B cell (primary cell): ENCODE measurements around the gene SLC25A21. TPM values are rescaled to one million over a fixed set of nuclear protein-coding genes. Genes with fewer than 3 reads are reported as not detected.

Source experiments
- ATAC-seq: fragments of 200-7000 bp; cut with Tn5 transposase; one replicate; pipeline ENCODE4 v1.10.0; 2021; ENCODE audit warnings: low read depth, mild to moderate bottlenecking, moderate number of reproducible peaks, moderate library complexity
- CTCF ChIA-PET: fragments of 350-600 bp; sonication (Branson Sonifier 250); formaldehyde crosslinking; loops from one replicate; lab custom pipeline; 2021; ENCODE audit warnings: antibody characterized with exemption, inconsistent platforms; lab: Charles Lee
- POLR2A ChIA-PET: fragments of 350-600 bp; sonication (Branson Sonifier 250); formaldehyde crosslinking; loops from one replicate; lab custom pipeline; 2021; ENCODE audit warnings: antibody characterized with exemption; lab: Charles Lee
- DNase-seq: peaks from one replicate; pipeline ENCODE4 v3.0.0; 2013
- H2AFZ ChIP-seq: 2 replicates; pipeline ENCODE4 v1.6.1; 2012; ENCODE audit warnings: mild to moderate bottlenecking, low read depth, low read length; ENCODE audit not compliant: insufficient read depth, poor library complexity, severe bottlenecking
- H3K27ac ChIP-seq, 2 donors: 1 replicate in 1 of 2; 2 replicates in 1 of 2; pipeline ENCODE4 v1.5.1; 2012 to 2013; ENCODE audit warnings: low read length in 2 of 2, mild to moderate bottlenecking in 2 of 2, moderate library complexity in 1 of 2
- H3K27me3 ChIP-seq, 4 experiments: fragments of 200-600 bp in 1 of 4; sonication (generic) in 1 of 4; replicated peaks in 1 of 4; 1 replicate in 2 of 4; 2 replicates in 2 of 4; pipeline versions ENCODE4 v1.6.1 to v1.7.0; 2013 to 2016; ENCODE audit warnings: low read length in 3 of 4, mild to moderate bottlenecking in 2 of 4, mixed read lengths in 1 of 4, moderate library complexity in 1 of 4; ENCODE audit not compliant: insufficient read depth in 4 of 4, control insufficient read depth in 3 of 4; ENCODE audit errors: control extremely low read depth in 1 of 4
- H3K36me3 ChIP-seq, 2 experiments: replicated peaks in 1 of 2; 1 replicate in 1 of 2; 2 replicates in 1 of 2; pipeline versions ENCODE4 v1.6.1 to v1.7.1; 2013; ENCODE audit warnings: low read length in 1 of 2; ENCODE audit not compliant: insufficient read depth in 2 of 2, control insufficient read depth in 1 of 2; ENCODE audit errors: control extremely low read depth in 1 of 2, extremely low read depth in 1 of 2
- H3K4me1 ChIP-seq, 2 donors: fragments of 200-600 bp in 1 of 2; sonication (generic) in 1 of 2; 1 replicate in 1 of 2; 2 replicates in 1 of 2; pipeline versions ENCODE4 v1.5.1 to v1.6.1; 2013 to 2017; ENCODE audit warnings: low read length in 2 of 2; ENCODE audit not compliant: control insufficient read depth in 2 of 2, insufficient read depth in 2 of 2
- H3K4me2 ChIP-seq: replicated peaks from 2 replicates; pipeline ENCODE3; 2012; ENCODE audit warnings: mild to moderate bottlenecking, low read depth, low read length; ENCODE audit not compliant: poor library complexity, severe bottlenecking
- H3K4me3 ChIP-seq, 5 experiments: fragments of 200-600 bp in 1 of 5; sonication (generic) in 1 of 5; 1 replicate in 3 of 5; 2 replicates in 2 of 5; pipeline versions ENCODE4 v1.5.1 to v1.7.0; 2011 to 2016; ENCODE audit warnings: low read length in 4 of 5, mild to moderate bottlenecking in 4 of 5, low read depth in 2 of 5, control low read depth in 1 of 5, moderate library complexity in 1 of 5; ENCODE audit not compliant: insufficient read depth in 1 of 5; ENCODE audit errors: control extremely low read depth in 1 of 5, extremely low read depth in 1 of 5
- H3K79me2 ChIP-seq: fragments of 200-600 bp; sonication (generic); one replicate; pipeline ENCODE4 v1.6.0; 2016; ENCODE audit warnings: low read length; ENCODE audit not compliant: control insufficient read depth, insufficient read depth
- H3K9ac ChIP-seq: fragments of 200-600 bp; sonication (generic); 2 replicates; pipeline ENCODE4 v1.6.1; 2017; ENCODE audit warnings: mild to moderate bottlenecking, low read length, moderate library complexity
- H3K9me3 ChIP-seq, 3 donors: one replicate each; pipeline versions ENCODE4 v1.6.1 to v1.7.1; 2013; ENCODE audit warnings: low read length in 2 of 3; ENCODE audit not compliant: control insufficient read depth in 2 of 3, insufficient read depth in 1 of 3; ENCODE audit errors: control extremely low read depth in 1 of 3
- H4K20me1 ChIP-seq: 2 replicates; pipeline ENCODE4 v1.6.0; 2012; ENCODE audit warnings: mild to moderate bottlenecking, low read length; ENCODE audit not compliant: insufficient read depth, control insufficient read depth, poor library complexity, severe bottlenecking
- H3K27ac Mint-ChIP-seq: one replicate; pipeline ENCODE4 v1.8.0; 2021; ENCODE audit warnings: mixed read lengths
- H3K27me3 Mint-ChIP-seq: one replicate; pipeline ENCODE4 v1.8.0; 2021; ENCODE audit warnings: mixed read lengths
- H3K4me1 Mint-ChIP-seq: one replicate; pipeline ENCODE4 v1.8.0; 2021; ENCODE audit warnings: mixed read lengths
- H3K4me3 Mint-ChIP-seq: one replicate; pipeline ENCODE4 v1.8.0; 2021; ENCODE audit warnings: mixed read lengths
- H3K9me3 Mint-ChIP-seq: one replicate; pipeline ENCODE4 v1.8.0; 2022; ENCODE audit warnings: mixed read lengths; ENCODE audit not compliant: insufficient read depth
- CTCF ChIP-seq: fragments of 200-600 bp; IDR thresholded peaks from one replicate; pipeline ENCODE4 v1.8.0; 2022; ENCODE audit warnings: antibody characterized with exemption, mild to moderate bottlenecking
- EZH2 ChIP-seq: IDR thresholded peaks from 2 replicates; pipeline ENCODE4 v1.6.1; 2012; ENCODE audit warnings: borderline replicate concordance, low read depth, mild to moderate bottlenecking, moderate library complexity, low read length; ENCODE audit not compliant: insufficient read depth, poor library complexity, severe bottlenecking
- WGBS: methylation state at CpG from one replicate; pipeline ENCODE4 v1.1.5; 2013; ENCODE audit warnings: missing lambda C conversion rate; ENCODE audit not compliant: insufficient coverage; 5-methylcytosine and 5-hydroxymethylcytosine counted together
- intact Hi-C: fragments of 100-400 bp; cut with micrococcal nuclease; formaldehyde crosslinking; loops from one replicate; pipeline ENCODE4 v1.10.0; 2022
- polyA plus RNA-seq: library from polyadenylated mRNA; depleted of rRNA; stranded (reverse); fragments of >200 nt; gene quantifications from 2 replicates; pipeline ENCODE4 v1.2.3, GENCODE V29; 2012
- total RNA-seq, 2 donors: library from RNA; stranded (reverse); fragments of 120-200 nt in 1 of 2; gene quantifications; 1 replicate in 1 of 2; 2 replicates in 1 of 2; pipeline versions ENCODE4 v1.2.3 to v1.2.4, GENCODE V29; 2013 to 2022

Gene SLC25A21
- total and polyA plus RNA-seq, 2 donors (not counting 1 experiment from before 2014, with no cell fraction given): not detected

GRCh38 chr14:36848213-36848612 lies 324.2 kb downstream of the SLC25A21 start:
- WGBS: 97% methylated on average over 4 of the region's 5 CpGs
- ATAC-seq: no peak
- H3K27me3 ChIP-seq: no peaks in the 10 kb centered on the region
- H3K4me3 Mint-ChIP-seq: no peak overlapping the region
- no peaks in the 10 kb centered on the region for H4K20me1 ChIP-seq
- H3K9me3 Mint-ChIP-seq: no peaks in the 10 kb centered on the region
- H3K79me2 ChIP-seq: no peaks in the 10 kb centered on the region
- H2AFZ ChIP-seq: no peak overlapping the region
- H3K36me3 ChIP-seq: no peaks in the 10 kb centered on the region
- H3K9ac ChIP-seq: no peak overlapping the region
- no peaks in the 10 kb centered on the region for H3K4me1 ChIP-seq
- no peak for DNase-seq
- H3K4me3 ChIP-seq: no peak overlapping the region
- no peaks in the 10 kb centered on the region for H3K9me3 ChIP-seq
- no peak overlapping the region for H3K27ac ChIP-seq
- intact Hi-C loops: no loop called here
- TF ChIP-seq CTCF (no peak), EZH2 (no peak)
- no peaks in the 10 kb centered on the region for H3K4me1 Mint-ChIP-seq
- ChIA-PET POLR2A (no interaction called here), CTCF (no interaction called here)
- no peaks in the 10 kb centered on the region for H3K27me3 Mint-ChIP-seq
- H3K4me2 ChIP-seq: no peak overlapping the region
- H3K27ac Mint-ChIP-seq: no peak overlapping the region

- Histone ChIP-seq H3K4me3 (no peak overlapping the region), H3K27ac (no peak overlapping the region), H4K20me1 (no peaks in the 10 kb centered on the region), H3K4me2 (no peak overlapping the region), H3K79me2 (no peaks in the 10 kb centered on the region), H3K36me3 (no peaks in the 10 kb centered on the region), H2AFZ (no peak overlapping the region), H3K9me3 (no peaks in the 10 kb centered on the region), H3K4me1 (no peaks in the 10 kb centered on the region), H3K27me3 (no peaks in the 10 kb centered on the region), H3K9ac (no peak overlapping the region)
- WGBS: 63% methylated on average over 2 of the region's 3 CpGs
- no peaks in the 10 kb centered on the region for H3K9me3 Mint-ChIP-seq
- intact Hi-C loops: no loop called here
- TF ChIP-seq CTCF (no peak), EZH2 (no peak)
- DNase-seq (no peak), ATAC-seq (no peak)
- ChIA-PET POLR2A (no interaction called here), CTCF (no interaction called here)
- no peaks in the 10 kb centered on the region for H3K4me1 Mint-ChIP-seq
- no peak overlapping the region for H3K27ac Mint-ChIP-seq
- H3K27me3 Mint-ChIP-seq: no peaks in the 10 kb centered on the region
- no peak overlapping the region for H3K4me3 Mint-ChIP-seq
Observed at GRCh38 chr14:36847366-36847765, 325.0 kb downstream of the SLC25A21 start.
